Activated T-cell treated with anti-CD3 and anti-CD28 coated beads for 48 hours (primary cell): Measurements from ENCODE around the gene CEACAM20.
"Not testable (repeated sequence)": the region's sequence is repeated elsewhere in the genome, so short reads cannot be mapped to it uniquely, and the experiment has no call there.

ENCODE experiments used
- DNase-seq: peaks from one replicate; pipeline ENCODE4 v3.0.0-alpha.2; 2020; ENCODE audit warnings: low read depth

The CEACAM20 gene

GRCh38 chr19:44548736-44549135 is 19.3 kb upstream of the CEACAM20 start:
- DNase-seq: no peak

DNA sequence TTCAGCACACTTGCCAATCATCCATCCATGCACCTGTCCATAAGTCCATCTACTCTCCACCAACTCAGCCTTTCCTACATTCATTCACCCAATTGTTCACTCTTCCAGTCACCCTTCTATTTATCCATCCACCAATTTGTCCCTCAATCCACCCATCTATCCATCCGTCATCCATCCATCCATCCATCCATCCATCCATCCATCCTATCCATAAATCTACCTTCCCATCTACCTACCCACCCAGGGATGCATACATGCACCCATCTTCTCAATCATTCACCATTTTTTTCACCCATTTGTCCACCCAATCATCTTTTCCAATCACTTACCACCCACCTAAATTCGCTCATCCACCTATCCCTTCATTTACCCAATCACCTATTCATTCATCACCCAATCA is 14.6 kb upstream of the CEACAM20 start:
- DNase-seq: no peak

GRCh38 chr19:44542671-44543070 is 13.2 kb upstream of the CEACAM20 start:
- DNase-seq: no peak

GRCh38 chr19:44540736-44541135 is 11.3 kb upstream of the CEACAM20 start:
- no peak for DNase-seq

DNA sequence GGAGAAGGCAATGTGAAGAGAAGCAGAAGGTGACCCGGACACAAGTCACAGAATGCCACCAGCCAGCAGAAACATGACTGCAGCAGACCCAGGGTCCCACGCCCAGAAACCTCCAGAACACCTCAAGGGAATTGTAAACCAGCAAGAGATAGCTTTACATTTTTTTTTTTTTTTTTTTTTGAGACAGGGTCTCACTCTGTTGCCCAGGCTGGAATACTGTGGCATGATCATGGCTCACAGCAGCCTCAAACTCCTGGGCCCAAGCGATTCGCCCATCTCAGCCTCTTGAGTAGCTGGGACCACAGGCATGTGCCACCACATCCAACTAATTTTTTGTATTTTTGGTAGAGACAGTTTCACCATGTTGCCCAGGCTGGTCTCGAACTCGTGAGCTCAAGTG is 10.5 kb upstream of the CEACAM20 start:
- DNase-seq: no peak

DNA sequence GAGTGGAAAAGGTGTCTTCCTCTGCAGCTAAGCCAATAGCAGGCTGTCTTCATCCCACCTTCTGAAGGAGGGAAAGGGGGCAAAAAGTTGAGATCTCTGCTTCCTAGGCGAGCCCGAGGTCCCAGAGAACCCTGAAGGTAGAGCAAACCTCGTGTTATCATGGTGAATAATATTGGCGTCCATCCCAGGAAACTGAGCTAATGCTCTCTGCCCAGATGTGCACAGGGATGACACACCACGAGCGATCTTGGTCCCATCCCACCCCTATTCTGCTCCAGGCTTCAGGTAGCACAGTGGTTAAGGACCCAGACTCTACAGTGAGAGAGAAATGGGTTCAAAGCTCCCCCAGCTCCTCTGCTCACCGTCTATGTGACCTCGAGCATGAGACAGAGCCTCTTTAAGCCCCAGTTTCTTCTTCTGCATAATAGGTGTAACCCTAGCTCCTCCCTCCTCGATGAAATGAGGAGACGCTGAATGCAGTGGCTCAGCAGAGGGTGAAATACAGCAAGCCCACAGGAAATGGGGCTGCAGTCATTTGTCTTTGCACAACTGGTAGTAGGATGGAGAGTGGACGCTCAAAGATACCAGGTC is 9.9 kb upstream of the CEACAM20 start:
- DNase-seq: no peak

- DNase-seq: not testable (repeated sequence)
Measured at GRCh38 chr19:44535361-44535760, 5.9 kb upstream of the CEACAM20 start.

GRCh38 chr19:44532819-44533218 is 3.3 kb upstream of the CEACAM20 start:
- DNase-seq: no peak

- DNase-seq: no peak
Measured at GRCh38 chr19:44530777-44531176, 1.3 kb upstream of the CEACAM20 start.

GRCh38 chr19:44527554-44527953 is 1.9 kb downstream of the CEACAM20 start:
- no peak for DNase-seq

DNA sequence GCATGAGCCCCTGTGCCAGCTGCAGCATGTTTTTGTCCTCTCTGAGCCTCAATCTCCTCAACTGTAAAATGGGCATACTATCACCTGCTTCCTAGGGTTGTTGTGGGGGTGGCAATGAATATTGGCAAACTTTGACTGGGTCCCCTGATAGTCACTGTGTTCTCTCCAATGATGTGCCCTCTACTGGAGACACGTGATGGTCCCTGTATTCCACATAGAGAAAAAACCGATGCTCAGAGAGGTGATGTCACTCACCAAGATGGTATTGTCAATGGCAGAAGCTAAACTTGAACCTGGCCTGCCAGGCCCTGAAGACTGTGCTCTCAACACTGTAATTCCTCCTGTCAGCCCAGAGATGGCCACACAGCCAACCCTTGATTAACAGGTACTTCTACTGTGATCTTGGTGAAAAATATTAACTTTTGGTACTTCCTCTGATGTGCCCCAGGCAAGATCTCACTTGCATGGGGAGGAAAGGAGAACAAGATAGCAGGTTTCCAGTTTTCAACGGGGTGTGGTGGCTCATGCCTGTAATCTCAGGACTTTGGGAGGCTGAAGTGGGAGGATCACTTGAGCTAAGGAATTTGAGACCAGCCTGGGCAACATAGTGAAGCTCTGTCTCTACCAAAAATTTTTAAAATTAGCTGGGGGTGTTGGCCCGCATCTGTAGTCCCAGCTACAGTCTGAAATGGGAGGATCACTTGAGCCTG is 3.6 kb downstream of the CEACAM20 start:
- no peak for DNase-seq

DNA sequence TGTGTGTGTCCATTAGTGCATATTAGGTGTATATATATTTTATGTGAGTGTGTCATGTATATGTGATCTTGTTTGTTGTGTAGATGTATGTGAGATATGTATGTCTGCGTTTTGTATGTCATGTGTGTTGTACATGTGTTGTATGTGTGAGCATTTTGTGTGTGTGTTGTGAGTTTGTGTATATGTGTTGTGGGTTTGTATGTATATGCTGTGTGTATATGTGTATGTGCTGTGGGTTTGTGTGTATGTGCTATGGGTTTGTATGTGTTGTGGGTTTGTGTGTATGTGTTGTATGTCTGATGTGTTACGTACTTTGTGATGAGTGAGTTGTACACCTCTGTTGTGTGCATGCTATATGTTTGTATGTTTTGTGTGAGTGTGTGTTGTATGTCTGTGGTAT is 8.1 kb downstream of the CEACAM20 start:
- no peak for DNase-seq

GRCh38 chr19:44517146-44517545 is 12.3 kb downstream of the CEACAM20 start:
- DNase-seq: no peak

- no peak for DNase-seq
Measured at GRCh38 chr19:44515907-44516306, 13.6 kb downstream of the CEACAM20 start.

GRCh38 chr19:44515031-44515430 is 14.4 kb downstream of the CEACAM20 start:
- DNase-seq: no peak

DNA sequence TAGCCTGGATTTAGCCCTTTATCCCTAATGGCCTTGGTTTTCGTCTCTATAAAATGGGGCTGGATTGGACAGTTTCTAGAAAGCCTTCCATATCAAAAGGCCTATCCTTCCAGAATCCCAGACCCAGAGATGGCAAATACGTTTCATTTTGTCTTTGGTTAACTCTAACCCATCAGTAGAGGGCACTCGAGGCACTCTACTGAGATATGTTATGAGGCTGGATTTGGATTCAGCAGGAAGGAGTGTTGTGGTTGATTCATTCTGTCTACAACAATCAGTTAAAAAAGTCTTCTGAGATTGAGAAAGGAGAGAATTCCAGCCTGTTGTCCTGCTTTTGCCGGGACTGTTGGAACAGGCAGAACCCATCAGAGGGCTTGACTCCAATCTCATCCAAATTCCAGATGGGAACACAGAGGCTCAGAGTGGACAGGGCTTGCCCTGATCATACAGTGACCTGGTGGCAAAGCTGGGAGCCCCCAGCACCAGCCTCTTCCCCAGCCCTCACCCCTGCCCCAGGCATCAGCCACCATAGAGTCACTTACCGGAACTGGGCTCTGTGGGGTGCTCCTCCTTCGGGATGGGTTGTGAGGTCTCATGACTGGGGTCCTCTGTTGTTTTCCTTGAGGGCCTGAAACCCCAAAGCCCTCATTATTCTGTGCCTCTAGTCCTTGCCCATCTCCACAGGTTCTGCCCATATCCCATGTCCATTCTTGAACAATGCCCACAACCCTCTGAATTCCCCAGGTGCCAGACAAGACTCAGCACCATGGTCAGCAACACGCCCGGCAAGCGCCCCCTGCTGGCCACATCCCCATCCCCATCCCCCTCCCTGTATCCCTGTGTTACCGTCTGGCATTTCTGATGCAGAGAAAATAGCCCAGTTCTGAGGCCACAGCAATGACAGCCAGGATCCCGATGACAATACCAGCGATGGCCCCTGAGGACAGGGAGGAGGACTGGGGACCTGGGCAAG is 16.9 kb downstream of the CEACAM20 start:
- peak; percentile 10 for DNase-seq

DNA sequence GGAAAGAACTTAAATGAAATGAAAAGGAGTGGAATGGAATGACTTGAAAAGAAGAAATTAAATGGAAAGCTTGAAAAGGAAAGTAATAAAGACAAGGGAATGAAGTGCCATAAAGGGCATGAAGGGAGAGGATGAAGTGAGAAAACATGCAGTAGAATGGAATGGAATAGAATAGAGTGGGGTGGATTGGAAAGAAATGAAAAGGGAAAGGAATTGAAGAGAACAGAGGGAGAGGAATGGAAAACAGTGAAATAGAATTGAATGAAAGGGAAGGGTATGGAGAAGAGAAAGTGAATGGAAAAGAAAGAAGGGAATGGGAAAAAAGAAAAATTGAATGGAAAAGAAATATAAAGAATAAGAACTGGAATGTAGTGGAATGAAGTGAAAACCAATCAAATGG is 20.0 kb downstream of the CEACAM20 start:
- no peak for DNase-seq

DNA sequence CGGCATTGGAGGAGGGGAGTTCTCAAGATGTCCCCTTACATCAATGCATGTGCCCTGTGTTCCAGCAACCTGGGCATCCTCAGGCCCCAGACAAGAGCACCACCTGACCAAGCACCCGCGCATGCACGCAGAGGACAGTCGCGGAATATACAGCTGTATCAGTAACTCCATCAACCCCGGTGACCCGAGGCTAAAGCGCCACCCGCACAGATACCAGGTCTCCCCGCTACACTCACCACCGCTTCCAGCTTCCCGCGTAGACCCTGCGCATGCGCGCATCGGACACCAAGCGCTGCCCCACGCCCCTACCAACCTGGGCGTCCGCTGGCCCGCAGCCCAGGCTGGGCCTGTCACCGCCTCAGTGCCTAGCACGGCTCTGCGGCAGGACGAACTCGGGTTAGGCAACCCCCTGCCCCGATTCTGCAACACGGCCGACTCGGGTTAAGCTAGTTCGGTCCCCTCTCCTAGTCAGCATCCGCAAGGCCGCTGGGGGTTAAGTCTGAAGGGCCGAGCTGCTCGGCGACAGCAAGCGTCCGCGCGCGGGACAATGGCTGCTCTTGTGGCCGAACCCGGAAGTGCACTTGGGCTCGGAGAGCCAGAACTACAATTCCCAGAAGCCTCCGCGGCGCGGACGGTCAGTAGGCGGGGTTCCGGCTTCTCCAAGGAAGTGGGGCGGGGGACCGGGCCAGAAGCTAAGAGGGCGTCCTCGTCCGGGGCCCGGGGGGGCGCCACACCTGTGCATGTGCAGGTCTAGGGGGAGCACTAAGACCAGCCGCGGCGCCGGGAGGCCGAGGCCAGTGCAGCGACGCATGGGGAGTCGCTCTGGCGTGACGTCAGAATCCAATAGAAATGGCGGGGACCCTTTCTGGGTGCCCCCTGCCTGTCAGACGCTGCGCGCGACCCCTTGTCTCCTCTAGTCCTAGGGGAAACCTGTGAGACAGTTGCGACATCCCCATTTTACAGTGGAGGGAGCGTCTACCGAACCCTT is 29.2 kb downstream of the CEACAM20 start, which contains the start of gene ZNF180:
ZNF180 (minus strand) TSS at position 561 of the 988 bp plus-strand sequence. CDS start 3,188 bp downstream, outside the sequence.
- peak; percentile 93 for DNase-seq

GRCh38 chr19:44499559-44499958 is 29.9 kb downstream of the CEACAM20 start:
- no peak for DNase-seq

GRCh38 chr19:44498988-44499387 is 30.5 kb downstream of the CEACAM20 start:
- DNase-seq: no peak

DNA sequence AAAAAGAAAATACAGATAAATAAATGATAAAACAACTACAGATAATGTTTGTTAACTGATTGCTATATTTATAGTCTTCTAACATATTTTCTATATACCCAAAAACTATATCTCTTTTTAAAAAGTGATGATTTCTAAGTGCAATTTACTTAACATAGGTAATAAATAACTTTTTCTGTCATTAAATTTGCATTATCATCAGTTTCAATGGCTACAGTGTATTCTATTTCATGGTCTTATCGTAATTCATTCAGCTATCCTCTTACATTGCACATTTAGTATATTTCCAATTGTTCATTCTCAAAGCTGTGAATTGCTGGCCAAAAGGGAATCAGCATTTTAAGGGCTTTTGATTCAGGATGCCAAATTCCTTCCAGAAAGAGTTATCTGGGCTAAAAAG is 32.8 kb downstream of the CEACAM20 start:
- no peak for DNase-seq
